GM08714 (cell line): ENCODE measurements around the gene BACH2.

Source experiments
- H3K4me3 ChIP-seq: fragments of 200-500 bp; sonication (Bioruptor generic); 2 replicates; pipeline ENCODE4 v1.5.1; 2014; ENCODE audit warnings: mild to moderate bottlenecking, low read length, inconsistent platforms
- ZNF274 ChIP-seq: IDR thresholded peaks from 2 replicates; pipeline ENCODE4 v1.6.1; 2012; ENCODE audit warnings: mild to moderate bottlenecking, low read depth, low read length

The BACH2 gene

GRCh38 chr6:89954721-89955148 is 341.9 kb downstream of the BACH2 start:
- no peak overlapping the region for H3K4me3 ChIP-seq
- no peak for TF ChIP-seq ZNF274

- TF ChIP-seq ZNF274, result no peak
- H3K4me3 ChIP-seq, result no peak overlapping the region
Observed at GRCh38 chr6:89952686-89953085, 344.0 kb downstream of the BACH2 start.

GRCh38 chr6:89952105-89952671 is 344.5 kb downstream of the BACH2 start:
- no peak for TF ChIP-seq ZNF274
- no peak overlapping the region for H3K4me3 ChIP-seq

- no peak for TF ChIP-seq ZNF274
- H3K4me3 ChIP-seq, result no peak overlapping the region
Observed at GRCh38 chr6:89951574-89952104, 345.0 kb downstream of the BACH2 start.

GRCh38 chr6:89950879-89951391 is 345.7 kb downstream of the BACH2 start:
- TF ChIP-seq ZNF274, result no peak
- no peak overlapping the region for H3K4me3 ChIP-seq

GRCh38 chr6:89950446-89950845 is 346.2 kb downstream of the BACH2 start:
- no peak overlapping the region for H3K4me3 ChIP-seq
- no peak for TF ChIP-seq ZNF274

GRCh38 chr6:89948876-89949275 is 347.8 kb downstream of the BACH2 start:
- TF ChIP-seq ZNF274, result no peak
- no peak overlapping the region for H3K4me3 ChIP-seq

GRCh38 chr6:89944826-89945407 is 351.7 kb downstream of the BACH2 start:
- no peak overlapping the region for H3K4me3 ChIP-seq
- TF ChIP-seq ZNF274, result no peak

- TF ChIP-seq ZNF274, result no peak
- H3K4me3 ChIP-seq, result no peak overlapping the region
Observed at GRCh38 chr6:89944181-89944755, 352.4 kb downstream of the BACH2 start.

- TF ChIP-seq ZNF274, result no peak
- no peak overlapping the region for H3K4me3 ChIP-seq
Observed at GRCh38 chr6:89942601-89943000, 354.0 kb downstream of the BACH2 start.

GRCh38 chr6:89941763-89942497 is 354.7 kb downstream of the BACH2 start:
- H3K4me3 ChIP-seq, result no peak overlapping the region
- no peak for TF ChIP-seq ZNF274

GRCh38 chr6:89941031-89941762 is 355.4 kb downstream of the BACH2 start:
- TF ChIP-seq ZNF274, result no peak
- H3K4me3 ChIP-seq, result no peak overlapping the region

GRCh38 chr6:89940225-89941027 is 356.2 kb downstream of the BACH2 start:
- no peak for TF ChIP-seq ZNF274
- no peak overlapping the region for H3K4me3 ChIP-seq
